ENCODE measurements around the gene CATSPERD. TPM values are rescaled to one million over a fixed set of nuclear protein-coding genes. Genes with fewer than 3 reads are reported as not detected.

CATSPERD gene
- polyA plus RNA-seq, 1 donor (not counting 4 experiments of a cell fraction or from before 2014, with no cell fraction given): not detected

- Histone ChIP-seq H3K4me3 (ENCODE audit: control insufficient read depth in 2 of 3, extremely low read depth in 1 of 3, insufficient read depth in 2 of 3, low read depth in 1 of 3, low read length in 3 of 3) (no peak overlapping the region), H2AFZ (ENCODE audit: control insufficient read depth, low read length) (no peak overlapping the region), H3K36me3 (ENCODE audit: control insufficient read depth in 2 of 2, extremely low read depth in 1 of 2, insufficient read depth in 2 of 2, low read length in 2 of 2) (peaks cover 24 to 48% of the 10 kb centered on the region in 2 experiments)
Observed at GRCh38 chr19:5786593-5787408, 66.4 kb downstream of the CATSPERD start.

GRCh38 chr19:5787409-5788182, 67.2 kb downstream of the CATSPERD start:
- H3K9me3 ChIP-seq (ENCODE audit: control insufficient read depth, low read depth, low read length): no peaks in the 10 kb centered on the region
- H3K9ac ChIP-seq (ENCODE audit: control insufficient read depth, extremely low read depth, insufficient read depth, low read length): no peak overlapping the region
- H4K20me1 ChIP-seq (ENCODE audit: control insufficient read depth, extremely low read depth, insufficient read depth, low read length): no peaks in the 10 kb centered on the region
- peaks cover 7% of the 10 kb centered on the region for H3K79me2 ChIP-seq (ENCODE audit: control insufficient read depth, insufficient read depth, low read length)
- H3K4me2 ChIP-seq (ENCODE audit: control insufficient read depth, extremely low read depth, insufficient read depth, low read depth, low read length): no peak overlapping the region
- TF ChIP-seq CTCF (optimal IDR thresholded peaks at IDR 0.05 in 1 of 3, IDR thresholded peaks at IDR 0.05 in 1 of 3, conservative IDR thresholded peaks at IDR 0.05 in 1 of 3; ENCODE audit: extremely low read depth in 1 of 3, insufficient read depth in 2 of 3, low read length in 3 of 3): no peak
- no peak for TF ChIP-seq EZH2 (IDR thresholded peaks at IDR 0.05; ENCODE audit: low read length)
- H3K36me3 ChIP-seq (ENCODE audit: control insufficient read depth in 2 of 2, extremely low read depth in 1 of 2, insufficient read depth in 2 of 2, low read length in 2 of 2): peaks cover 24 to 48% of the 10 kb centered on the region in 2 experiments
- dilution Hi-C loops (cut with MboI; ENCODE audit: extremely low pct_ligation_motif_present, low sequenced_read_pairs): no loop called here
- no peaks in the 10 kb centered on the region for H3K27me3 ChIP-seq (ENCODE audit: control insufficient read depth, extremely low read depth, insufficient read depth, low read length)
- H3K27ac ChIP-seq (ENCODE audit: control insufficient read depth, insufficient read depth, low read length): no peak overlapping the region
- no peak for FAIRE-seq
- peaks cover 12% of the 10 kb centered on the region for H3K4me1 ChIP-seq (ENCODE audit: control insufficient read depth, extremely low read depth, insufficient read depth, low read length)
- no peak for DNase-seq (ENCODE audit: low read depth, low spot score)
- H3K9me1 ChIP-seq (ENCODE audit: control insufficient read depth, extremely low read depth, insufficient read depth, low read length): no peaks in the 10 kb centered on the region
- H2AFZ ChIP-seq (ENCODE audit: control insufficient read depth, low read length): no peak overlapping the region
- H3K4me3 ChIP-seq (ENCODE audit: control insufficient read depth in 2 of 3, extremely low read depth in 1 of 3, insufficient read depth in 2 of 3, low read depth in 1 of 3, low read length in 3 of 3): no peak overlapping the region

More at GRCh38 chr19:5786593-5787408, 66.4 kb downstream of the CATSPERD start:
- Histone ChIP-seq H3K27ac (ENCODE audit: control insufficient read depth, insufficient read depth, low read length) (no peak overlapping the region), H3K9ac (ENCODE audit: control insufficient read depth, extremely low read depth, insufficient read depth, low read length) (no peak overlapping the region), H3K4me1 (ENCODE audit: control insufficient read depth, extremely low read depth, insufficient read depth, low read length) (peaks cover 12% of the 10 kb centered on the region), H3K27me3 (ENCODE audit: control insufficient read depth, extremely low read depth, insufficient read depth, low read length) (no peaks in the 10 kb centered on the region), H3K4me2 (ENCODE audit: control insufficient read depth, extremely low read depth, insufficient read depth, low read depth, low read length) (no peak overlapping the region), H3K9me1 (ENCODE audit: control insufficient read depth, extremely low read depth, insufficient read depth, low read length) (no peaks in the 10 kb centered on the region), H3K79me2 (ENCODE audit: control insufficient read depth, insufficient read depth, low read length) (peaks cover 7% of the 10 kb centered on the region), H4K20me1 (ENCODE audit: control insufficient read depth, extremely low read depth, insufficient read depth, low read length) (no peaks in the 10 kb centered on the region), H3K9me3 (ENCODE audit: control insufficient read depth, low read depth, low read length) (no peaks in the 10 kb centered on the region)
- dilution Hi-C loops (cut with MboI; ENCODE audit: extremely low pct_ligation_motif_present, low sequenced_read_pairs): no loop called here
- FAIRE-seq: no peak
- no peak for DNase-seq (ENCODE audit: low read depth, low spot score)
- TF ChIP-seq CTCF (optimal IDR thresholded peaks at IDR 0.05 in 1 of 3, IDR thresholded peaks at IDR 0.05 in 1 of 3, conservative IDR thresholded peaks at IDR 0.05 in 1 of 3; ENCODE audit: extremely low read depth in 1 of 3, insufficient read depth in 2 of 3, low read length in 3 of 3) (no peak), EZH2 (IDR thresholded peaks at IDR 0.05; ENCODE audit: low read length) (no peak)
